ENCODE measurements around the gene FBXO8. TPM values are rescaled to one million over a fixed set of nuclear protein-coding genes. Genes with fewer than 3 reads are reported as not detected.
A peak's percentile ranks its signal among the peaks of the same experiment; 100 is the strongest.

Gene FBXO8, protein sequence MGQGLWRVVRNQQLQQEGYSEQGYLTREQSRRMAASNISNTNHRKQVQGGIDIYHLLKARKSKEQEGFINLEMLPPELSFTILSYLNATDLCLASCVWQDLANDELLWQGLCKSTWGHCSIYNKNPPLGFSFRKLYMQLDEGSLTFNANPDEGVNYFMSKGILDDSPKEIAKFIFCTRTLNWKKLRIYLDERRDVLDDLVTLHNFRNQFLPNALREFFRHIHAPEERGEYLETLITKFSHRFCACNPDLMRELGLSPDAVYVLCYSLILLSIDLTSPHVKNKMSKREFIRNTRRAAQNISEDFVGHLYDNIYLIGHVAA
- total RNA-seq (2014; rRNA removed; shearing (Covaris generic)) (11.0 and 12.6 TPM in 2 replicates), total RNA-seq (2022) (12.7 and 13.5 TPM in 2 replicates), Bru-seq, nascent RNA (percentile 70 among the genes with signal in this experiment), BruChase-seq, experiment 1, labeled RNA remaining after a 6-hour chase (percentile 37 among the genes with signal in this experiment), BruChase-seq, experiment 2, labeled RNA remaining after a 2-hour chase (percentile 52 among the genes with signal in this experiment)
- long read RNA-seq, transcript FBXO8-201 (6 exons, 2,577 nt), result major isoform, 13 of 14 reads
- long read RNA-seq, partial matches to known transcripts, result 0 of 14 reads
- long read RNA-seq, other reads (novel, unspliced or antisense), result 1 of 14 reads

GRCh38 chr4:174283507-174284471 is at the start of gene FBXO8, which contains the start of gene CEP44:
Gene FBXO8, minus strand, starts transcription at chr4:174283667. Its CDS starts 20,575 bp downstream, at chr4:174263092.
Gene CEP44, plus strand, starts transcription at chr4:174283911. Its CDS starts 15,211 bp downstream, at chr4:174299122.
- peaks cover 44% of the 10 kb centered on the region; the same call in 1 of the 2 replicates for H3K79me2 ChIP-seq (ENCODE audit: insufficient read depth, low read depth, low read length)
- H3K4me2 ChIP-seq (ENCODE audit: low read length), result peak within 1 kb of the TSS; percentile 83
- H2AFZ ChIP-seq (ENCODE audit: low read length), result peak within 1 kb of the TSS; percentile 96
- peaks cover 8% of the 10 kb centered on the region; the same call in 1 of the 2 replicates for H3K9me3 ChIP-seq (ENCODE audit: low read length)
- CTCF ChIA-PET (ENCODE audit: unreplicated experiment), result interaction anchor here (0.5 kb wide), 1 partner anchor 19 kb away, joined by 3 read pairs; no protein-coding TSS in a partner anchor
- DNase-seq (ENCODE audit: low spot score), result peak; percentile 78
- no peaks in the 10 kb centered on the region for H3K9me2 ChIP-seq (ENCODE audit: insufficient read depth, low read length)
- H4K20me1 ChIP-seq (ENCODE audit: insufficient read depth, low read length), result no peaks in the 10 kb centered on the region
- H3K4me1 ChIP-seq (ENCODE audit: insufficient read depth, low read length, poor library complexity, severe bottlenecking), result peaks cover 19% of the 10 kb centered on the region
- peak within 1 kb of the TSS; percentile 88 for H3K27ac ChIP-seq (ENCODE audit: low read depth, low read length, poor library complexity, severe bottlenecking)
- TSS peak; percentile 63 for BruUV-seq (replicated peaks)
- intact Hi-C loops (cut with micrococcal nuclease; ENCODE audit: unreplicated experiment), result loop anchor here (10.0 kb wide), 1 partner anchor 909 kb away; the partner anchor contains the start of gene SAP30
- POLR2A ChIA-PET, result interaction anchor here (0.7 to 3.1 kb wide), 8 partner anchors 9 to 1014 kb away, joined by 3 to 16 read pairs (median 4); no protein-coding TSS in a partner anchor
- H3K4me3 ChIP-seq (ENCODE audit: low read depth, low read length, poor library complexity, severe bottlenecking), result peak within 1 kb of the TSS; percentile 89
- no peaks in the 10 kb centered on the region for H3K36me3 ChIP-seq (ENCODE audit: insufficient read depth, low read length)
- TF ChIP-seq EZH2phosphoT487 (IDR thresholded peaks at IDR 0.05; ENCODE audit: borderline replicate concordance, low read depth, low read length), result no peak
- TF ChIP-seq, protein P1, sequence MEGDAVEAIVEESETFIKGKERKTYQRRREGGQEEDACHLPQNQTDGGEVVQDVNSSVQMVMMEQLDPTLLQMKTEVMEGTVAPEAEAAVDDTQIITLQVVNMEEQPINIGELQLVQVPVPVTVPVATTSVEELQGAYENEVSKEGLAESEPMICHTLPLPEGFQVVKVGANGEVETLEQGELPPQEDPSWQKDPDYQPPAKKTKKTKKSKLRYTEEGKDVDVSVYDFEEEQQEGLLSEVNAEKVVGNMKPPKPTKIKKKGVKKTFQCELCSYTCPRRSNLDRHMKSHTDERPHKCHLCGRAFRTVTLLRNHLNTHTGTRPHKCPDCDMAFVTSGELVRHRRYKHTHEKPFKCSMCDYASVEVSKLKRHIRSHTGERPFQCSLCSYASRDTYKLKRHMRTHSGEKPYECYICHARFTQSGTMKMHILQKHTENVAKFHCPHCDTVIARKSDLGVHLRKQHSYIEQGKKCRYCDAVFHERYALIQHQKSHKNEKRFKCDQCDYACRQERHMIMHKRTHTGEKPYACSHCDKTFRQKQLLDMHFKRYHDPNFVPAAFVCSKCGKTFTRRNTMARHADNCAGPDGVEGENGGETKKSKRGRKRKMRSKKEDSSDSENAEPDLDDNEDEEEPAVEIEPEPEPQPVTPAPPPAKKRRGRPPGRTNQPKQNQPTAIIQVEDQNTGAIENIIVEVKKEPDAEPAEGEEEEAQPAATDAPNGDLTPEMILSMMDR (conservative IDR thresholded peaks at IDR 0.05; ENCODE audit: low read length), result no peak

DNA sequence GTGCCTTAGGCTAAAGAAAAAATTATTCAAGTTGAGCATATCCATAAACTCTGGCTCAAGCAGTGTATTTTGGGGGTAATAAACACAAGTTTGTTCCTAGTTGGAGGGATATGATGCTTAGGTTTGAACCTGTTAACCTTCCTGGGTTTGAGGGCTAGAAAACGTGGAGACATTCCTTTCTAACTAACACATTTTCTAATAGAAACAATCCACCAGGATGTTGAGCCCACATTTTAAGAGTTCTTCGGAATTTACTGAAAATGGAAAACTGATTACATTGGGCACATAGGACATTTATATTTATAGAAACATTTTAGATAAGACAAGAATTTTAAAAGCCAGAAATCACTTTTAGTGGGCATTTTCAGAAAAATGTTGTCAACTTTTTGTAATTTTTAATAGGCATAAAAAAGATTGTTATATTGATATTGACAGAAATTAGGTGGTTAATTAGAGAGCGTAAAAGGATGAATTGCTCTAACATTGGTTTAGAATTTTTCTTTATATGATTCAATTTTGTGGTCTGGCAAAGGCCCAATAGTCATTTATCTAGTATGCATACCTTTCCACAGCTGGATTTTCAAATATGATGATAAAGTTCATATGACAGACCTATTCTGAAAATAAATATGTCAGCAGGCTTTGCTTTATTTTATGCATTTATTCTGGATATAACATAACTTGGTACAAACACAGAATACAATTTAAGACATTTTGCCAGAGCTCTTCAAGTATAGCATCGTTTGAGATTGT is 49.5 kb upstream of the FBXO8 start:
- BruUV-seq (replicated peaks), result no TSS peak
- POLR2A ChIA-PET, result no interaction called here
- CTCF ChIA-PET (ENCODE audit: unreplicated experiment), result no interaction called here

More for the DNA sequence above, 49.5 kb upstream of the FBXO8 start:
- H3K4me1 ChIP-seq (ENCODE audit: insufficient read depth, low read length, poor library complexity, severe bottlenecking), result no peaks in the 10 kb centered on the region
- H3K79me2 ChIP-seq (ENCODE audit: insufficient read depth, low read depth, low read length), result no peaks in the 10 kb centered on the region
- H4K20me1 ChIP-seq (ENCODE audit: insufficient read depth, low read length), result no peaks in the 10 kb centered on the region
- TF ChIP-seq, protein P1 (conservative IDR thresholded peaks at IDR 0.05; ENCODE audit: low read length), result no peak
- no peak for TF ChIP-seq EZH2phosphoT487 (IDR thresholded peaks at IDR 0.05; ENCODE audit: borderline replicate concordance, low read depth, low read length)
- H3K27ac ChIP-seq (ENCODE audit: low read depth, low read length, poor library complexity, severe bottlenecking), result no peak overlapping the region
- H3K9me3 ChIP-seq (ENCODE audit: low read length), result no peaks in the 10 kb centered on the region
- DNase-seq (ENCODE audit: low spot score), result no peak
- H2AFZ ChIP-seq (ENCODE audit: low read length), result no peak overlapping the region
- intact Hi-C loops (cut with micrococcal nuclease; ENCODE audit: unreplicated experiment), result no loop called here
- H3K4me3 ChIP-seq (ENCODE audit: low read depth, low read length, poor library complexity, severe bottlenecking), result no peak overlapping the region
- H3K9me2 ChIP-seq (ENCODE audit: insufficient read depth, low read length), result no peaks in the 10 kb centered on the region
- H3K4me2 ChIP-seq (ENCODE audit: low read length), result no peak overlapping the region
- H3K36me3 ChIP-seq (ENCODE audit: insufficient read depth, low read length), result no peaks in the 10 kb centered on the region

Measured in OCI-LY7 (cell line).